ENCODE data around the gene EFL1. TPM values are rescaled to one million over a fixed set of nuclear protein-coding genes. Genes with fewer than 3 reads are reported as not detected.

EFL1 gene
- total and polyA plus RNA-seq, 2 experiments from 2014 or later: 15.4 to 46.4 TPM

- H3K9me3 Mint-ChIP-seq: no peaks in the 10 kb centered on the region
- no peaks in the 10 kb centered on the region for H3K27me3 ChIP-seq (ENCODE audit: insufficient read depth)
- H3K79me2 ChIP-seq (replicated peaks; ENCODE audit: insufficient read depth): no peaks in the 10 kb centered on the region
- H3K27me3 Mint-ChIP-seq (ENCODE audit: insufficient read depth, low read depth, poor library complexity): peaks cover 8% of the 10 kb centered on the region
- no peak overlapping the region for H3K4me2 ChIP-seq
- H3K27ac ChIP-seq (ENCODE audit: low read depth): no peak overlapping the region
- peaks cover 19% of the 10 kb centered on the region for H3K4me1 ChIP-seq (ENCODE audit: insufficient read depth)
- H3K36me3 ChIP-seq (ENCODE audit: insufficient read depth): no peaks in the 10 kb centered on the region
- TF ChIP-seq NANOG (IDR thresholded peaks at IDR 0.05; ENCODE audit: borderline replicate concordance) (no peak), CTCF (conservative IDR thresholded peaks at IDR 0.05; ENCODE audit: low read depth in 2 of 2) (no peak), POLR2AphosphoS5 (IDR thresholded peaks at IDR 0.05; ENCODE audit: low read depth) (no peak), STAT1 (IDR thresholded peaks at IDR 0.05; ENCODE audit: unreplicated experiment) (no peak), ZNF114 (CRISPR knock-in tag; IDR thresholded peaks at IDR 0.05) (no peak), EZH2 (IDR thresholded peaks at IDR 0.05; ENCODE audit: low read depth, unreplicated experiment) (no peak), JUNB (IDR thresholded peaks at IDR 0.05; ENCODE audit: unreplicated experiment) (no peak), CREB1 (CRISPR knock-in tag; IDR thresholded peaks at IDR 0.05; ENCODE audit: low read depth) (no peak), ZNF462 (CRISPR knock-in tag; IDR thresholded peaks at IDR 0.05) (no peak), ZNF331 (CRISPR knock-in tag; IDR thresholded peaks at IDR 0.05; ENCODE audit: low read depth) (no peak), ETS1 (IDR thresholded peaks at IDR 0.05) (no peak), EZH2phosphoT487 (IDR thresholded peaks at IDR 0.05; ENCODE audit: unreplicated experiment) (no peak)
- TF ChIP-seq, protein P1, sequence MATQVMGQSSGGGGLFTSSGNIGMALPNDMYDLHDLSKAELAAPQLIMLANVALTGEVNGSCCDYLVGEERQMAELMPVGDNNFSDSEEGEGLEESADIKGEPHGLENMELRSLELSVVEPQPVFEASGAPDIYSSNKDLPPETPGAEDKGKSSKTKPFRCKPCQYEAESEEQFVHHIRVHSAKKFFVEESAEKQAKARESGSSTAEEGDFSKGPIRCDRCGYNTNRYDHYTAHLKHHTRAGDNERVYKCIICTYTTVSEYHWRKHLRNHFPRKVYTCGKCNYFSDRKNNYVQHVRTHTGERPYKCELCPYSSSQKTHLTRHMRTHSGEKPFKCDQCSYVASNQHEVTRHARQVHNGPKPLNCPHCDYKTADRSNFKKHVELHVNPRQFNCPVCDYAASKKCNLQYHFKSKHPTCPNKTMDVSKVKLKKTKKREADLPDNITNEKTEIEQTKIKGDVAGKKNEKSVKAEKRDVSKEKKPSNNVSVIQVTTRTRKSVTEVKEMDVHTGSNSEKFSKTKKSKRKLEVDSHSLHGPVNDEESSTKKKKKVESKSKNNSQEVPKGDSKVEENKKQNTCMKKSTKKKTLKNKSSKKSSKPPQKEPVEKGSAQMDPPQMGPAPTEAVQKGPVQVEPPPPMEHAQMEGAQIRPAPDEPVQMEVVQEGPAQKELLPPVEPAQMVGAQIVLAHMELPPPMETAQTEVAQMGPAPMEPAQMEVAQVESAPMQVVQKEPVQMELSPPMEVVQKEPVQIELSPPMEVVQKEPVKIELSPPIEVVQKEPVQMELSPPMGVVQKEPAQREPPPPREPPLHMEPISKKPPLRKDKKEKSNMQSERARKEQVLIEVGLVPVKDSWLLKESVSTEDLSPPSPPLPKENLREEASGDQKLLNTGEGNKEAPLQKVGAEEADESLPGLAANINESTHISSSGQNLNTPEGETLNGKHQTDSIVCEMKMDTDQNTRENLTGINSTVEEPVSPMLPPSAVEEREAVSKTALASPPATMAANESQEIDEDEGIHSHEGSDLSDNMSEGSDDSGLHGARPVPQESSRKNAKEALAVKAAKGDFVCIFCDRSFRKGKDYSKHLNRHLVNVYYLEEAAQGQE (IDR thresholded peaks at IDR 0.05; ENCODE audit: unreplicated experiment): no peak
- H3K4me3 Mint-ChIP-seq: no peak overlapping the region
- no peaks in the 10 kb centered on the region for H3F3A ChIP-seq (replicated peaks; ENCODE audit: low read depth)
- no peaks in the 10 kb centered on the region for H3K36me3 Mint-ChIP-seq (ENCODE audit: low read depth)
- H3K27ac Mint-ChIP-seq: no peak overlapping the region
- no peak for DNase-seq (ENCODE audit: low spot score)
- no peak overlapping the region for H3K4me3 ChIP-seq
- peaks cover 11% of the 10 kb centered on the region for H3K9me2 ChIP-seq (ENCODE audit: insufficient read depth)
- peaks cover 24% of the 10 kb centered on the region for H3K4me1 Mint-ChIP-seq
- no peaks in the 10 kb centered on the region for H4K20me1 ChIP-seq (replicated peaks; ENCODE audit: insufficient read depth)
- no peak for ATAC-seq
- no peak overlapping the region for H2AFZ ChIP-seq
These were observed 166.7 kb downstream of the EFL1 start for GRCh38 chr15:82095803-82096202.

All from GM23338 (cell line).